Stimulated activated CD8-positive, alpha-beta memory T cell treated with anti-CD3 and anti-CD28 coated beads, Interleukin-15, amount 100 ng/mL, for 48 hours (primary cell): ENCODE results near the gene PRCD.

Experiments used
- DNase-seq, 2 donors: peaks; one replicate each; pipeline ENCODE4 v3.0.0-alpha.2; 2020; ENCODE audit warnings: low read depth in 2 of 2

Gene PRCD

GRCh38 chr17:76539631-76540271 lies at the start of gene PRCD:
PRCD (plus strand) TSS chr17:76540044; CDS start chr17:76540142, 98 bp downstream.
- no peak for DNase-seq

GRCh38 chr17:76490112-76490710 lies 49.6 kb upstream of the PRCD start:
- DNase-seq = no peak

GRCh38 chr17:76491271-76492122 lies 48.3 kb upstream of the PRCD start:
- no peak for DNase-seq

GRCh38 chr17:76492123-76492988 lies 47.5 kb upstream of the PRCD start:
- DNase-seq = no peak

GRCh38 chr17:76492989-76493501 lies 46.8 kb upstream of the PRCD start:
- DNase-seq = peak; percentile 48 to 56

GRCh38 chr17:76493505-76494167 lies 46.2 kb upstream of the PRCD start:
- no peak for DNase-seq

GRCh38 chr17:76495663-76496400 lies 44.0 kb upstream of the PRCD start:
- DNase-seq = no peak

- DNase-seq = no peak
Observed at GRCh38 chr17:76496464-76496863, 43.4 kb upstream of the PRCD start.

- DNase-seq = no peak
Observed at GRCh38 chr17:76497699-76497978, 42.2 kb upstream of the PRCD start.

GRCh38 chr17:76497979-76498875 lies 41.6 kb upstream of the PRCD start:
- no peak for DNase-seq

- no peak for DNase-seq
Observed at GRCh38 chr17:76498876-76499251, 41.0 kb upstream of the PRCD start.

GRCh38 chr17:76499267-76499667 lies 40.6 kb upstream of the PRCD start:
- no peak for DNase-seq

- no peak for DNase-seq
Observed at GRCh38 chr17:76500074-76500746, 39.6 kb upstream of the PRCD start.

GRCh38 chr17:76500747-76501017 lies 39.2 kb upstream of the PRCD start:
- no peak for DNase-seq

- peak; percentile 91 to 92 for DNase-seq
Observed at GRCh38 chr17:76501018-76501826, 38.6 kb upstream of the PRCD start, which contains the start of gene RHBDF2. RHBDF2 (minus strand) TSS chr17:76501423; CDS start chr17:76481524, 19,899 bp downstream.

- no peak for DNase-seq
Observed at GRCh38 chr17:76501827-76502307, 38.0 kb upstream of the PRCD start.

- DNase-seq = no peak
Observed at GRCh38 chr17:76502341-76503211, 37.3 kb upstream of the PRCD start.
